Motor neuron (in vitro differentiated cells): ENCODE measurements around the gene NFKBIZ. TPM values are rescaled to one million over a fixed set of nuclear protein-coding genes. Genes with fewer than 3 reads are reported as not detected.

Experiments
- ATAC-seq, 8 experiments: fragments of 200-7000 bp; cut with Tn5 transposase; replicated peaks in 6 of 8; 2 replicates each; pipeline ENCODE4 v1.8.0; 2021; ENCODE audit warnings: mild to moderate bottlenecking in 8 of 8, moderate library complexity in 8 of 8
- H3K27ac ChIP-seq, 2 donors: fragments of 250-450 bp; sonication (Bioruptor Pico); 2 replicates each; pipeline ENCODE4 v1.9.0; 2021; ENCODE audit warnings: antibody characterized with exemption in 2 of 2, mild to moderate bottlenecking in 2 of 2, moderate library complexity in 1 of 2
- H3K4me1 ChIP-seq, 2 donors: fragments of 250-450 bp; sonication (Bioruptor Pico); replicated peaks in 1 of 2; 2 replicates each; pipeline ENCODE4 v1.6.1; 2021; ENCODE audit warnings: antibody characterized with exemption in 2 of 2, mild to moderate bottlenecking in 2 of 2, moderate library complexity in 1 of 2
- H3K4me3 ChIP-seq, 5 donors: fragments of 250-450 bp; sonication (Bioruptor Pico); 2 replicates each; pipeline ENCODE4 v1.9.0; 2021; ENCODE audit warnings: antibody characterized with exemption in 5 of 5, mild to moderate bottlenecking in 5 of 5, moderate library complexity in 4 of 5
- WGBS, 10 experiments: fragments of 450-650 bp; shearing (Covaris generic); methylation state at CpG; one replicate each; pipeline ENCODE4 v1.0.0; 2022; 5-methylcytosine and 5-hydroxymethylcytosine counted together
- in situ Hi-C, 9 experiments: fragments of 400-800 bp; cut with MboI; loops; one replicate each; pipeline ENCODE4 v1.15.0; 2021; ENCODE audit warnings: low sequenced_read_pairs in 9 of 9, low pct_unique_long_range_greater_than_20kb in 2 of 9; ENCODE audit not compliant: unreplicated experiment in 9 of 9
- total RNA-seq, 8 experiments: library from RNA; unstranded; fragments of 300-600 nt; gene quantifications; 2 replicates each; pipeline versions ENCODE4 v1.2.3 to v1.2.4, GENCODE V29; 2022

The NFKBIZ gene, protein sequence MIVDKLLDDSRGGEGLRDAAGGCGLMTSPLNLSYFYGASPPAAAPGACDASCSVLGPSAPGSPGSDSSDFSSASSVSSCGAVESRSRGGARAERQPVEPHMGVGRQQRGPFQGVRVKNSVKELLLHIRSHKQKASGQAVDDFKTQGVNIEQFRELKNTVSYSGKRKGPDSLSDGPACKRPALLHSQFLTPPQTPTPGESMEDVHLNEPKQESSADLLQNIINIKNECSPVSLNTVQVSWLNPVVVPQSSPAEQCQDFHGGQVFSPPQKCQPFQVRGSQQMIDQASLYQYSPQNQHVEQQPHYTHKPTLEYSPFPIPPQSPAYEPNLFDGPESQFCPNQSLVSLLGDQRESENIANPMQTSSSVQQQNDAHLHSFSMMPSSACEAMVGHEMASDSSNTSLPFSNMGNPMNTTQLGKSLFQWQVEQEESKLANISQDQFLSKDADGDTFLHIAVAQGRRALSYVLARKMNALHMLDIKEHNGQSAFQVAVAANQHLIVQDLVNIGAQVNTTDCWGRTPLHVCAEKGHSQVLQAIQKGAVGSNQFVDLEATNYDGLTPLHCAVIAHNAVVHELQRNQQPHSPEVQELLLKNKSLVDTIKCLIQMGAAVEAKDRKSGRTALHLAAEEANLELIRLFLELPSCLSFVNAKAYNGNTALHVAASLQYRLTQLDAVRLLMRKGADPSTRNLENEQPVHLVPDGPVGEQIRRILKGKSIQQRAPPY
- 10 to 100 TPM in 4 of 8 experiments, 1 to 10 TPM in 2, under 1 TPM in 2; 0.54 to 21.0 (median 6.3) TPM for total RNA-seq

DNA sequence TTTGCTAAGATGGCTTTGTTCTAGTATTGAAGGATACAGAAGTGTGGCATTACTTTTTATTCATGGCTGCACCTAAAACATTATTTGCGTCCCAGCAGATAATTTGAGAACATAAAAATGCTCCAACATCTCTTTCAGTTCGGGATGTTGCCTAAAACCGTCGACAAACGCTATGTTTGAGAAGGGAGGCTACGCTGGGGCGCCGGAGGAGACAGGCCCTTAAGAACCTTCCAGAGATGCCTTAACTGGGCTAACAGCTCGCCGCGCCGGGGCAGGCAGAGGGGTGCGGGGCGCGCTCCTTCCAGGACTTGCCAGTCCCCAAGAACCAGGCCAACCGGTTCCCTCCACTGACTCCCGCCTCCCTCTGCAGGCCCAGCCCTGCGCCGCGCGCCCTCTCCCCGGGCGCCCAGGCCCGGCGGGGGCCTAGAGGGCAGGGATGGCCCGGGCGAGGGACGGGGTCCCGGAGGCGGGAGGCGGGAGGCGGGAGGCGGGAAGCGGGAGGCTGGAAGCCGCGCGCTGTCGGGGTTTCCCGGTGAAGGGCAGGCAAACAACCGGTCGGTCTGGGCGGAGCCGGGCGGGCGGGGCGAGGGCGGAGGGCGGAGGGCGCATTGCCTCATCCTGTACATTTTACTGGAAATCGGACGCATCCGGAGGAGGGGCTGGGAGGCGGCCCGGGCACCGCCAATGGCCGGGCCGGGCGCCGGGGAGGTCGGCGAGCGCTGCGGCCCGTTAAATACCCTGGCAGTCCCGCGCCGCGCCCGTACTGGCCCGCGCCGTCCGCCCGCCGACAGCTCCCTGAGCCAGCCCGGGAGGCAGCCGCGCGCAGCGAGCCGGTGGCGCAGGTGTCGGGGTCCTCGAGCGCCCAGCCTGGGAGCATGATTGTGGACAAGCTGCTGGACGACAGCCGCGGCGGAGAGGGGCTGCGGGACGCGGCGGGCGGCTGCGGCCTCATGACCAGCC is at the start of gene NFKBIZ:
TSS of gene NFKBIZ (plus strand) at position 761 of the 960 bp plus-strand sequence. CDS start at position 876, 115 bp downstream.
- ATAC-seq, result peak; percentile 71 to 92 (median 90)
- peak within 1 kb of the TSS; percentile 47 to 69 (median 67) for H3K4me3 ChIP-seq
- H3K4me1 ChIP-seq, result no peaks in the 10 kb centered on the region
- H3K27ac ChIP-seq, result peak within 1 kb of the TSS; percentile 45 to 65
- in situ Hi-C loops, result no loop called here
- WGBS, 10 experiments, result 1 to 67% (median 24%) methylated on average over 1 to 16 of the region's 95 CpGs; no CpG with 5 or more reads in 5 of the 10 experiments

DNA sequence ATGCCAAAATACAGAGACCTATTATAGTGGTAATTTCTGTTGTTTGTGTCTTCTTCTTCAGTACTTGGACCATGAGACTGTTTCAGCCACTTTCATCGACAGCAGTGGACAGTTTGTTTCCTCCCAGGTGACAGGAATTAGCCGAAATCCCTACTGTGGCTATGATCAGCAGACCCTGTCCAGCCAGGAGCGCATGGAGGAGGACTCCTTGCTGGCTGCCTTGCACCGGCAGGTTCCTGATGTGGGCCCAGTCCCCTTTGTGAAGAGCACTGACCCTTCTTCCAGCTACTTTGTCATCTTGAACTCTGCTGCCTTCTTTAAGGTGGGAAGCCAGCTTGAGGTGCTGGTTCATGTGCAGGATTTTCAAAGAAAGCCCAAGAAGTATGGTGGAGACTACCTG is 48.1 kb upstream of the NFKBIZ start:
- Histone ChIP-seq H3K4me1 (no peaks in the 10 kb centered on the region), H3K4me3 (no peak overlapping the region), H3K27ac (no peak overlapping the region)
- ATAC-seq, result no peak
- WGBS, 10 experiments, result 73 to 100% (median 84%) methylated on average over 1 to 4 of the region's 4 CpGs; no CpG with 5 or more reads in 4 of the 10 experiments
- in situ Hi-C loops, result loop anchor here in 5 of 9 experiments (10.0 to 25.0 kb wide), 3 partner anchors 424 to 736 kb away; no protein-coding TSS in a partner anchor

DNA sequence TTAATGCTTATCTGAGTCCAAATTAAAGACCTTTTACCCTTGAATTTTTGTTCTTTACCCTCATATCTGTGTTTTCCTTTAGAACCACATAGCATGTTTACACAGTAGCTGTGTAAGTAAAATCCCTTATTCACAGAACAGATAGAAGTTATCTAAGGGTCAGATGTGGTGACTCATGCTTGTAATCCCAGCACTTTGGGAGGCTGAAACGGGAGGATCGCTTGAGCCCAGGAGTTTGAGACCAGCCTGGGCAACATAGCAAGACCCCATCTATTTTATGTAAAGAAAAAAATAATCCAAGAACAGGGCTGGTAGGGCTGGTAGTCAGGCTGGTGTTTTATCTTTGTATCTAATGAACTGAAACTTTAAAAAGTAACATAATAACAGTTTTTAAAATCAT is 47.1 kb upstream of the NFKBIZ start:
- no peak for ATAC-seq
- no peak overlapping the region for H3K27ac ChIP-seq
- 83 to 100% (median 100%) methylated on average over 1 to 2 of the region's 2 CpGs; no CpG with 5 or more reads in 4 of the 10 experiments for WGBS, 10 experiments
- in situ Hi-C loops, result loop anchor here in 5 of 9 experiments (10.0 to 25.0 kb wide), 3 partner anchors 423 to 735 kb away; no protein-coding TSS in a partner anchor
- no peak overlapping the region for H3K4me3 ChIP-seq
- H3K4me1 ChIP-seq, result no peaks in the 10 kb centered on the region

DNA sequence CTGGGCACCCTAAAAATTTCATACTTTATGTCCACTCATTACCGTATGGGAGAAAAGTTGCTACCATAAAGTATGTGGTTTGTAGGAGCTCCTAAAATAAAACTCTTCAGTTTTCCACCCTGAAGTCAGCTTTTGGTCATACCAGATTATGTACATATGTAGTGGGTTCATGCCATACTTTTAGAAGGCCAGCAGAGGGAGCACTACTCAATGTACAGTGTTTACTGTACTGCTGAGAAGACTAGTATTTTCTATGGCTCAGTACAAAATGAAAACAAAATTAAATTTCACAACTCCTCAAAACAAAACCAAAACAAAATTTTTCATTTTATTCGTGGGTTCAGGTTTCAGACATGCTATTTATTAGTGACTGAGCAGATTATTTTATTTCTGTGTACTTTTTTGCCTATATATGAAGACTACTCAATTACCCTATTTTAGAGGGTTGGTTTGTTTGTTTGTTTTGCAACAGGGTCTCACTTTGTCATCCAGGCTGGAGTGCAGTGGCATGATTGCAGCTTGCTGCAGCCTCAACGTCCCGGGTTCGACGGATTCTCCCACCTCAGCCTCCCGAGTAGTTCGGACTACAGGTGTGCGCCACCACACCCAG is 46.0 kb upstream of the NFKBIZ start:
- in situ Hi-C loops, result loop anchor here in 5 of 9 experiments (10.0 to 25.0 kb wide), 3 partner anchors 422 to 734 kb away; no protein-coding TSS in a partner anchor
- WGBS, 10 experiments, result 54 to 100% (median 71%) methylated on average over 1 to 9 of the region's 9 CpGs; no CpG with 5 or more reads in 1 of the 10 experiments
- no peak overlapping the region for H3K27ac ChIP-seq
- H3K4me3 ChIP-seq, result no peak overlapping the region
- H3K4me1 ChIP-seq, result no peaks in the 10 kb centered on the region
- ATAC-seq, result peak; percentile 65 to 100 (median 91)

DNA sequence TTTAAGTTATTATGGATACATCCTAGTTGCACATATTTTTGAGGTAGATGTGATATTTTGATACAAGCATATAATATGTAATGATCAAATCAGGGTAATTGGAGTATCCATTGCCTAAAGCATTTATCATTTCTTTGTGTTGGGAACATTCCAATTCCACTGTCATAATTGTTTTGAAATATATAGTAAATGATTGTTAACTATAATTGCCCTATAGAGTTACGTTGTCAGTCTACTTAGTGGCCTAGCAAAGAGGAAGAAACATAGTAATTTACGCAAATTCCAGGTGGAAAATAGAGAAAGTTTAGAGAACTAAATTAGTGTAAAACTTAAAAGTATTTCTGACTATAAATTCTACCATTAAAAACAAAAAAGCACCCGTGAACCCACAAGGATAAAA is 45.4 kb upstream of the NFKBIZ start:
- Histone ChIP-seq H3K27ac (no peak overlapping the region), H3K4me3 (no peak overlapping the region), H3K4me1 (no peaks in the 10 kb centered on the region)
- in situ Hi-C loops, result loop anchor here in 5 of 9 experiments (10.0 to 25.0 kb wide), 3 partner anchors 421 to 733 kb away; no protein-coding TSS in a partner anchor
- 78 to 100% (median 93%) methylated on average over 1 to 3 of the region's 3 CpGs for WGBS, 10 experiments
- no peak for ATAC-seq

DNA sequence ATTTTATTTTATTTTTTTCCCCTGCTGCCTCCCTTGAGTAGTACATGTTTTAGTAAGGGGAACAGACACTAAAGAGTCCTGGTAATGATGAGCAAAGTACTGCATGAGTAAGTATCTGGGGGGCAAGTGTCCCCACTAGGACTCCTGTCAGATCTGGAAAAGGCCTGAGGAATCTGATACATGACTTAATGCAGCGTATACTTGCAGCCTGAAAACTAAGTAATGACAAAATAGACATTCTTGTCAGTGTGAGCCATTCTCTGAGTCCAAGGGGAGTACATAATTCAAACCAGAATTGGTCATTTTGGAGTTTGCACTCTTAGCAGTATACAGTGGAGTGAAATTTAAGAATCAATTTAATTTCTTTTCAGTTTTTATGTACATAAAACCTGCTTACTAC is 42.8 kb upstream of the NFKBIZ start:
- H3K4me1 ChIP-seq, result no peaks in the 10 kb centered on the region
- no peak overlapping the region for H3K27ac ChIP-seq
- WGBS, 10 experiments, result 18 to 100% (median 83%) methylated on average over 1 of the region's 1 CpG; no CpG with 5 or more reads in 4 of the 10 experiments
- H3K4me3 ChIP-seq, result no peak overlapping the region
- no peak for ATAC-seq
- in situ Hi-C loops, result loop anchor here in 5 of 9 experiments (10.0 to 25.0 kb wide), 3 partner anchors 418 to 731 kb away; no protein-coding TSS in a partner anchor

DNA sequence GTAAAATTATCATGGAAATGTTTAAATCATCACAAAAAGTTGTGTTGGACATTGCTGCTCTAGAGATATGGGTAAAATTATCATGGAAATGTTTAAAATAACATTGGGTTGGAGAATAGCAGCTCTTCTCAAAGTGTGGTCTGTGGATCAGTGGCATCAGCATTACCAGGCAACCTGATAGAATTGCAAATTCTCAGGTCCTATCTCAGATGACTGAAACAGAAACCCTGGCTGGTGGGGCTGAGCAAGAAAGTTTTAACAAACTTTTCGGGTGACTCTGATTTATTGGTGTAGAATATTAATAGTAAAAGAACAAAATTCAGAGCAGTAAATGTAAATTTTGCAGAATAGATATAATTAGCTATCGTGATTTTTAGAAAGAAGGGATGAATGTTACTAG is 41.4 kb upstream of the NFKBIZ start:
- Histone ChIP-seq H3K27ac (no peak overlapping the region), H3K4me1 (no peaks in the 10 kb centered on the region), H3K4me3 (no peak overlapping the region)
- WGBS, 10 experiments, result 64 to 100% (median 88%) methylated on average over 1 to 2 of the region's 2 CpGs; no CpG with 5 or more reads in 2 of the 10 experiments
- ATAC-seq, result no peak
- in situ Hi-C loops, result loop anchor here in 5 of 9 experiments (10.0 to 25.0 kb wide), 3 partner anchors 417 to 729 kb away; no protein-coding TSS in a partner anchor

DNA sequence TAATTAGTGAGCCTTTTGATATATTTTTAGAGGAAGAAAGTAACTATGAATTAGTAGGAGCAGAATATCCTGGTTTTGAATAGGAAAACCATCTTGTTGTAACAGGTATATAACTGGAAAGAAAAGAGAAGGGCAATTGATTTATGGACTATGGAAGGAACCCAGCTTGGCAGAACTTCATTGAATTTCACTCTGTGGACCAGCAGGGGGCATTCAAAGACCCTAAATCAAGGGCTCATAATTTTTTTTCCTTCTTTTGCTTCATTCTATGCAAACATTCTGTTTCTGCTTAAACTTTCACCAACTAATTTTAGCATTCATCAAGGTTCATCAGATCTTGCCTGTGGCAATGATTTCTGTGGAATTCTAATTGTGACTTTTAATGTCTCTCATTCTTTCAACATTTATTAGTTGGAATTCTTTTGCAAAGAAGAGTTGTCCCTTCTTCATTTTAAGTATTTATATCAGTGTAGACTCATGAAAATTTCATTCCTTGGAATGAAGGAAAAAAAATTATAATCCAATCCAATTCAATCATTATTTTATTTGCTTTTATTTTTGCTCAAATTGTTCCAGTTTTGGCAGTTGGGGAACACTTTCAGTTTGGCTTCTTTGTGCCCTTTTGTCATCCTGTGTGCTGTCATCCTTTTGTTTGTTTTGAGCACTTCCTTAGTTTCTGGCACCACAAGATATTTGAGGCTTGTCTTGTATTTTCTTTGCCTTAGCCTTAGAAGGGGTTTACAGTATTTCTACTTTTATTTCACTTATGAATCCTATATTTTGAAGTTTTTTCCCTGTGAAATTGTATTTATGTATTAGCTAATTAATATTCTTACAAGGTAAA is 39.9 kb upstream of the NFKBIZ start:
- Histone ChIP-seq H3K4me3 (no peak overlapping the region), H3K27ac (no peak overlapping the region), H3K4me1 (peaks cover 0 to 3% of the 10 kb centered on the region in 2 donors)
- peak in 3 of 8 experiments; percentile 35 to 54 (median 42) for ATAC-seq
- in situ Hi-C loops, result loop anchor here in 6 of 9 experiments (5.0 to 25.0 kb wide), 4 partner anchors 415 to 728 kb away; no protein-coding TSS in a partner anchor

DNA sequence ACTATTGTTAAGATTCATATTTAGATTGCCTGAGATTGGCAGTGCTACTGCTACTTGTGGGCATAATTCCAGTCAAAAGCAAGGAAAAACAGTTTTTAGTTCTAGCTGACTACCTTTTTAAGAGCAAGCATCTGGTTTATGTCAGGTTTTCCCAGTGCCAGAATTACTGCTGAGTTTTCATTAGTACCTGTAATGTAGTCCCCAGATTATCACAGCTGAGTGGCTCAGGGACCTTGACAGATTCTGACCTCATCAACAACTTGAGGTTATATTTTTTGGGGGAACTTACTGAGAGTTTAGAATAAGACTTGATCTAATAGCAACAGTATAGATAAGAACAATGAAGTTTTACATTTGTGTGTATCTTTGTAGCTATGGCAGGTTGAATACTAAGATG is 39.3 kb upstream of the NFKBIZ start:
- Histone ChIP-seq H3K4me1 (peaks cover 0 to 3% of the 10 kb centered on the region in 2 donors), H3K27ac (no peak overlapping the region), H3K4me3 (no peak overlapping the region)
- no peak for ATAC-seq
- in situ Hi-C loops, result loop anchor here in 6 of 9 experiments (5.0 to 25.0 kb wide), 4 partner anchors 415 to 727 kb away; no protein-coding TSS in a partner anchor

DNA sequence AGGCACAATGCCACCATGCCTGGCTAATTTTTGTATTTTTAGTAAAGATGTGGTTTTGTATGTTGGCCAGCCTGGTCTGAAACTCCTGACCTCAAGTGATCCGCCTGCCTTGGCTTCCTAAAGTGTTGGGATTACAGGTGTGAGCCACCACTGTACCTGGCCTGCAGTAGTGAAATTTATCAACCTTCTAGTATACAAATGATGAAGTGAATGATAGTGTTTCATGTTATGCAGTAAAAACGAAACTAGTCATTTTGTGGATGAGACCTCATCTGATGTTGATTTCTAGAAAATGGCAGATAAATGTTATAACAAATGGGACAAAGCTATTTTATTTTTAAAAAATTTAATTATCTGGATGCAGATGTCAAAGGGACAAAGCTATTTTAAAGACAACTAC is 37.4 kb upstream of the NFKBIZ start:
- ATAC-seq, result no peak
- Histone ChIP-seq H3K4me1 (peaks cover 0 to 3% of the 10 kb centered on the region in 2 donors), H3K4me3 (no peak overlapping the region), H3K27ac (no peak overlapping the region)
- in situ Hi-C loops, result loop anchor here in 6 of 9 experiments (5.0 to 25.0 kb wide), 4 partner anchors 413 to 725 kb away; no protein-coding TSS in a partner anchor
- 14 to 100% (median 95%) methylated on average over 1 to 2 of the region's 2 CpGs for WGBS, 10 experiments

DNA sequence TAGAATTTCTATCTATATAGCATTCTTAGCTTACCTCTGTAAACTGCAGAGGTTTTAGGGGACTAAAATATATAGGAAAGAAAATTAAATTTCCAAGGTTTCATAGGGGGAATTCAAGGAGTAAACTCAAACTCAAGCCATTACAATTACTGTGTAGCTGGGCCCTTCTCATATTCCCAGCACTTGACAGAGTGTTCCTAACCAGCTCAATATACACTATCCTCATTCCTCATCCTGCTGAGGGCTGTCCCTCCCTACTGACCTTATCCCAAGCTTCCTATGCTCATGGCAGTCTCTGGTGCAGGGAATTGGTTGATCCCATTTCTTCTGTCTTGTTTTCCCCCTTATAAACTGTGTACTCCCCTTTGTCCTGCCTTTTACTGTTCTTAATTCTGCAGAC is 36.4 kb upstream of the NFKBIZ start:
- no peak for ATAC-seq
- Histone ChIP-seq H3K27ac (no peak overlapping the region), H3K4me1 (peaks cover 0 to 3% of the 10 kb centered on the region in 2 donors), H3K4me3 (no peak overlapping the region)
- in situ Hi-C loops, result loop anchor here in 6 of 9 experiments (5.0 to 25.0 kb wide), 4 partner anchors 412 to 724 kb away; no protein-coding TSS in a partner anchor
